A549 treated with ZK216348 at 1 μM for 4 hours (cell line): ENCODE data around the gene KLHL36. TPM values are rescaled to one million over a fixed set of nuclear protein-coding genes. Genes with fewer than 3 reads are reported as not detected.

ENCODE experiments used
- total RNA-seq: library from RNA; stranded (reverse); fragments of 200-300 nt; extraction: Qiagen RNA extraction; gene quantifications from 5 replicates; pipeline ENCODE4 v1.2.3, GENCODE V29; 2022; ENCODE audit warnings: low read depth

The KLHL36 gene
- 14.7 to 25.3 TPM (median 23.4 TPM) in 5 replicates for total RNA-seq

DNA sequence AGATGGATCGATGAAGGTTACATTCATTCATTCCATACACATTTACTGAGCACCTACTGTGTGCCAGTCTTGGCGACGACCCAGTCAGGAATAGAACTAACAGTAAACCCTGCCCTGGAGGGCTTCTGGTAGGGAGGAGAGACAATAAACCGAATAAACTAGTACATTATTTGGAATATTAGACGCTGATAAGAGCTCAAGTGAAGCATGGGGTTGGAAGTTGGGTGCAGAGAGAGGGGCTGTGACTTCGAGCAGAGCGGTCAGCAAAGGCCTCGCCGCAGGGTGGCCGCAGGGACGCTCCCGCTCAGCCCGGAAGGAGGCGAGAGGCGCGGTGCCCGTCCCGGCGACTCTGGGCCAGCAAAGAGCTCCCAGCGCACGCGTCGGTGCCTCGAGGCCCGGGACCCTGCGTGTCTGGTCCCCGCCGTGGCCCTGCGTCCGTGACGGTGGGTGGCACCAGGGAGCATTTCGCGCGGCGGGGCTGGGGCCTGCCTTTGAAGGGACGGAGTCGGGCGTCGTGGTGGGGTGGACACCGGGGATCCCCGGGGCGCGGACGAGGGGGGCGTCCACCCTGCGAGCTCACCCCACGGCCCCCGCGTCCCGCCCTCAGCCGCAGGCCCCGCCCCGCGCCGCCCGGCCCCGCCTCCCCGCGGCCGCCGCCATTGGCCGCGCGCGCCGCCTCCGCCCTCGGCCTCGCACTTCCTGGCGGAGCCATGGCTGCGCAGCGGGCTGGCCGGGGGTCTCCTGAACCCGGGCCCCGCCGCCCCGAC lies at the start of gene KLHL36:
Gene KLHL36, plus strand, starts transcription at position 684 of the 767 bp plus-strand sequence. CDS start 2,357 bp downstream, outside the sequence.

DNA sequence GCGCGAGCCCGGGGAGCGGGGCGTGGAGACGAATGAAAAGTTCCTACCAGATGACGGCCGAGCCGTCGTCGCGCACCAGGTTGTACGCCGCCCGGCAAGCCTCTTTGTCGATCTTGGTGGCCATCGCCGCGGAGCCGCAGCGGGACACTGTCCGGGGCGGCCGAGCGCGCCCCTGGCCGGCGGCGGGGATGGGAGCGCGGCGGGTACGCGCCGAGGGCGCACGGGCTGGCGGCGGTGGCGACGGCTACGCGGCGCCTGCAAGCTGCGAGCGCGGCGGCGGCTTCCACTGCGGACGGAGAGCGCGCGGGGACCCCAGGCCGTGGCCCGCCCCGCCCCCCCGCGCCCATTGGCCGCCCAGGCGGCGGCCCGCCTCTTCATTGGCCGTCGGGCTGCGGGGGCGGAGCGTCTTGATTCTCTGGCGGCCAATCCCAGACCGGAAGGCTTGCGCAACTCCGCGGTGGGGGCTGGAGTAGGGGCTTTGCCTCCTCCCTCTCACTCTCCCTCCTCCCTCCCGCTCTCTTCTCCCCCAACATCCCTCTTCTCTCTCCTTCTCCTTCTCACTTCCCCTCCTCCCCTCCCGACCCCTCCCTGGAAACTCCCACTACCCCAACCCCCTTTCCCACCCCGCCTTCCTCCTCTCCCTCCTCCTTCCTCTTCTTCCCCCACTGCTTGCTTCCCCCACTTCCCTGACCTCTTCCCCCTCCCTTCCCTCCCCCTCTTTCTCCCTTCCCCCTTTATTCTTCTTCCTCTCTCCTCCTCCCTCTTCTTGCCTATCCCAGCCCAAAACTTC lies 30.3 kb upstream of the KLHL36 start, which contains the start of gene COTL1:
Gene COTL1, minus strand, starts transcription at position 288 of the 790 bp plus-strand sequence. Its CDS starts 164 bp downstream, at position 124.

DNA sequence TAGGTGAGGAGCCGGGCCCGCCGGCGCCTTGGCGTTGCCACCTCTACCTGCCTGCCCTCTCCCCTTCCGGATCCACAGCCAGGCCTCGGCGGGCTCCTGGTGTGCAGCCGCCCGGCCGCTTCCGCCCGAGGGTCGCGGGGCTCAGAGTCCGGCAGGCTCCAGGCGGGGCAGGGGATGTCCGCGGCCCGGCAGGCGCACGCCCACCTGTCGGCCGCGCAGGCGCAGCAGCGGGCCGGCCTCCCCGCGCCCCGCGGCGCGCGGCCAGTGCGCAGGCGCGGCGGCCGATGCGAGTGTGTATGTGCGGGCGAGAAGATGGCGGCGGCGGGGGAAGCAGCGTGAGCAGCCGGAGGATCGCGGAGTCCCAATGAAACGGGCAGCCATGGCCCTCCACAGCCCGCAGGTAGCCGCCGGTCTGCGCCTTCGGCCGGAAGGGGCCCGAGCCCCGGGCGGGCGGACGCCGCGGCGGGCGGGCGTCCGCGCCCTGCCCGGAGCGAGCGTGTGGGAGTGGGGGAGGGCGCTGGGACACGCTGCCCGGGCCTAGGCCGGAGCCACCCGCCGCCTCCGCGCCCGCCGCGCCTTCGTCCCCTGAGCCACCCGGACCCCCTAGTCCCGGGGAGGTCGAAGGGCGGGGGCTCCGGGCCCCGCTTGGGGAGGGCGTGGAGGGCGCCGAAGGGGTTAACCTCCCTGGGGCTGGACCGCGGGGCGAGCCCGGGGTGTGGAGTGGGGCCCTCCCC lies 51.6 kb downstream of the KLHL36 start, which contains the start of gene USP10:
Gene USP10, plus strand, starts transcription at position 289 of the 734 bp plus-strand sequence. Its CDS starts 91 bp downstream, at position 380.

Other genes with a start within 250 kb of the KLHL36 start
- gene MEAK7, start 143.9 kb upstream of the KLHL36 start, total RNA-seq: 47.6 to 66.1 TPM (median 51.8 TPM) in 5 replicates
- 408 to 555 TPM (median 524 TPM) in 5 replicates for gene COTL1, start 30.4 kb upstream of the KLHL36 start, total RNA-seq
- 71.2 to 80.7 TPM (median 76.7 TPM) in 5 replicates for gene USP10, start 51.5 kb downstream of the KLHL36 start, total RNA-seq
- 2.6 to 3.5 TPM (median 3.1 TPM) in 5 replicates for gene CRISPLD2, start 171.5 kb downstream of the KLHL36 start, total RNA-seq